AG04450 (cell line): ENCODE data around the gene TCTA. TPM values are rescaled to one million over a fixed set of nuclear protein-coding genes. Genes with fewer than 3 reads are reported as not detected.

Source experiments
- CTCF ChIA-PET: fragments of 300-600, 350-600 bp; formaldehyde crosslinking; extraction: SDS; loops from one replicate; lab custom pipeline; 2022; ENCODE audit warnings: antibody characterized with exemption, inconsistent platforms; lab: Charles Lee
- POLR2A ChIA-PET: fragments of 350-600 bp; formaldehyde crosslinking; extraction: SDS; loops from one replicate; lab custom pipeline; 2021; ENCODE audit warnings: antibody characterized with exemption, inconsistent platforms; lab: Yijun Ruan, JAX
- DNase-seq: peaks from one replicate; pipeline ENCODE4 v3.0.0-alpha.2; 2011; ENCODE audit warnings: low read depth, low spot score
- H3K27ac ChIP-seq: one replicate; pipeline ENCODE4 v1.5.1; 2012; ENCODE audit warnings: low read depth, low read length, control low read depth
- H3K27me3 ChIP-seq: one replicate; pipeline ENCODE4 v1.6.0; 2012; ENCODE audit warnings: low read length; ENCODE audit not compliant: control insufficient read depth, insufficient read depth
- H3K4me3 ChIP-seq: 2 replicates; pipeline ENCODE4 v1.5.1; 2011; ENCODE audit warnings: mild to moderate bottlenecking, low read depth, low read length, control low read depth
- H3K9me3 ChIP-seq: 2 replicates; pipeline ENCODE4 v1.5.1; 2012; ENCODE audit warnings: low read length; ENCODE audit not compliant: control insufficient read depth, insufficient read depth
- polyA plus RNA-seq: library from polyadenylated mRNA; depleted of rRNA; stranded (reverse); fragments of >200 nt; gene quantifications from 2 replicates; pipeline ENCODE4 v1.2.3, GENCODE V29; 2011
- TF ChIP-seq, protein P1 (sequence below): IDR thresholded peaks from 2 replicates; pipeline ENCODE4 v1.5.1; 2011; ENCODE audit warnings: low read depth, low read length, control low read depth, inconsistent platforms

The TCTA gene
- polyA plus RNA-seq, 1 experiment = 30.4 TPM

- H3K27me3 ChIP-seq = no peaks in the 10 kb centered on the region
- H3K27ac ChIP-seq = no peak overlapping the region
- ChIA-PET POLR2A (interaction anchor here (0.6 to 1.4 kb wide), 11 partner anchors 9 to 1173 kb away, joined by 3 to 6 read pairs (median 4); partner anchors contain the start of genes DAG1, RHOA and TCTA), CTCF (interaction anchor here (0.7 to 1.2 kb wide), 3 partner anchors 35 to 351 kb away, joined by 3 to 6 read pairs (median 3); partner anchors contain the start of gene USP4)
- peak overlapping the region; percentile 77 for H3K4me3 ChIP-seq
- H3K9me3 ChIP-seq = no peaks in the 10 kb centered on the region
- TF ChIP-seq, protein P1, sequence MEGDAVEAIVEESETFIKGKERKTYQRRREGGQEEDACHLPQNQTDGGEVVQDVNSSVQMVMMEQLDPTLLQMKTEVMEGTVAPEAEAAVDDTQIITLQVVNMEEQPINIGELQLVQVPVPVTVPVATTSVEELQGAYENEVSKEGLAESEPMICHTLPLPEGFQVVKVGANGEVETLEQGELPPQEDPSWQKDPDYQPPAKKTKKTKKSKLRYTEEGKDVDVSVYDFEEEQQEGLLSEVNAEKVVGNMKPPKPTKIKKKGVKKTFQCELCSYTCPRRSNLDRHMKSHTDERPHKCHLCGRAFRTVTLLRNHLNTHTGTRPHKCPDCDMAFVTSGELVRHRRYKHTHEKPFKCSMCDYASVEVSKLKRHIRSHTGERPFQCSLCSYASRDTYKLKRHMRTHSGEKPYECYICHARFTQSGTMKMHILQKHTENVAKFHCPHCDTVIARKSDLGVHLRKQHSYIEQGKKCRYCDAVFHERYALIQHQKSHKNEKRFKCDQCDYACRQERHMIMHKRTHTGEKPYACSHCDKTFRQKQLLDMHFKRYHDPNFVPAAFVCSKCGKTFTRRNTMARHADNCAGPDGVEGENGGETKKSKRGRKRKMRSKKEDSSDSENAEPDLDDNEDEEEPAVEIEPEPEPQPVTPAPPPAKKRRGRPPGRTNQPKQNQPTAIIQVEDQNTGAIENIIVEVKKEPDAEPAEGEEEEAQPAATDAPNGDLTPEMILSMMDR = no peak
- no peak for DNase-seq
Measured at GRCh38 chr3:49428752-49429080, 16.5 kb downstream of the TCTA start.

DNA sequence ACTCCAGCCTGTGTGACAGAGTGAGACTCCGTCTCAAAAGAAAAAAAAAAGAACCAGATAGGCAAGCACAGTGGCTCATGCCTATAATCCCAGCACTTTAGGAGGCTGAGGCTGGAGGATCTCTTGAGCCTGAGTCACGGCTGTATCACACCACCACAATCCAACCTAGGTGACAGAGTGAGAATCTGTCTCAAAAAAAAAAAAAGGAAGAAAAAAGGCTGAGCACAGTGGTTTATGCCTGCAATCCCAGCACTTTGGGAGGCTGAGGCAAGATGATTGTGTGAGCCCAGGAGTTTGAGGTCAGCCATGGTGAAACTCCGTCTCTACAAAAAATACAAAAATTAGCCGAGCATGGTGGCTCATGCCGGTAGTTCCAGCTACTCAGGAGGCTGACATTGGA is 22.5 kb downstream of the TCTA start:
- ChIA-PET POLR2A (no interaction called here), CTCF (no interaction called here)
- Histone ChIP-seq H3K27ac (no peak overlapping the region), H3K4me3 (no peak overlapping the region), H3K27me3 (no peaks in the 10 kb centered on the region), H3K9me3 (no peaks in the 10 kb centered on the region)
- DNase-seq = no peak
- TF ChIP-seq, protein P1 = no peak

DNA sequence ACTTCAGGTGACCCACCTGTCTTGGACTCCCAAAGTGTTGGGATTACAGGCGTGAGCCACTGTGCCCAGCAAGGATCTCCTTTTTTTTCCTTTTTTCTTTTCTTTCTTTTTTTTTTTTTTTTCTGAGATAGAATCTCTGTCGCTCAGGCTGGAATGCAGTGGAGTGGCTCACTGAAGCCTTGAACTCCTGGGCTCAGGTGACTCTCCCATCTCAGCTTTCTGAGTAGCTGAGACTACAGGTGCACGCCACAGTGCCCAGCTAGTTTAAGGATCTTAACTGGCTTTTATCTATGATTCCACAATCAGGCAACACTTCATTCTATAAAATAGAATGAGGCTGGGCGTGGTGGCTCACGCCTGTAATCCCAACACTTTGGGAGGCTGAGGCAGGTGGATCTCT is 33.2 kb downstream of the TCTA start:
- H3K4me3 ChIP-seq = no peak overlapping the region
- H3K27me3 ChIP-seq = no peaks in the 10 kb centered on the region
- CTCF ChIA-PET = no interaction called here

GRCh38 chr3:49453621-49454020 is 41.4 kb downstream of the TCTA start:
- Histone ChIP-seq H3K27ac (no peak overlapping the region), H3K9me3 (no peaks in the 10 kb centered on the region), H3K4me3 (no peak overlapping the region), H3K27me3 (no peaks in the 10 kb centered on the region)
- no peak for DNase-seq
- ChIA-PET CTCF (interaction anchor here (1.6 kb wide), 1 partner anchor 114 kb away, joined by 3 read pairs; the partner anchor contains the start of gene USP4), POLR2A (no interaction called here)
- TF ChIP-seq, protein P1 = no peak

More for the DNA sequence above, 33.2 kb downstream of the TCTA start:
- DNase-seq = no peak
- POLR2A ChIA-PET = interaction anchor here (0.7 kb wide), 1 partner anchor 352 kb away, joined by 4 read pairs; the partner anchor contains the start of gene QRICH1
- TF ChIP-seq, protein P1 = no peak
- no peak overlapping the region for H3K27ac ChIP-seq
- no peaks in the 10 kb centered on the region for H3K9me3 ChIP-seq

DNA sequence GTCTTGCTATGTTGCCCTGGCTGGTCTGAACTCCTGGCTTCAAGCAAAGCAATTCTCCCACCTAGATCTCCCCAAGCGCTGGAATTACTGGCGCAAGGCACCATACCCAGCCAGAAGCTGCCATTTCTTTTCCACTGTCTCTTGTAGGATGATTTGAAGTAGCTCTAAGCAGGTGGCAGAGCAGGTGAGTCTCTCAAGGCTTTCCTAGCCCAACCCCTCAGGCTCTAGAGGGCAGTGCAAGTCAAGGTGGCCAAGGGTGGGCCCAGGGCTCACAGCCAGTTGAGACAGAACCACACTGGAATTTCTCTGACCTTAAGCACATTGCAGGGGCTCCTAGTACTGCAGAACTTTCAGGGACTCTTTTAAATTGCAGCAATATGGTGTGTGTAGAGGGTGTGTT is 42.2 kb downstream of the TCTA start:
- TF ChIP-seq, protein P1 = no peak
- POLR2A ChIA-PET = no interaction called here
- Histone ChIP-seq H3K9me3 (no peaks in the 10 kb centered on the region), H3K4me3 (no peak overlapping the region), H3K27me3 (no peaks in the 10 kb centered on the region), H3K27ac (no peak overlapping the region)
- no peak for DNase-seq
- CTCF ChIA-PET = interaction anchor here (0.6 to 1.6 kb wide), 3 partner anchors 112 to 249 kb away, joined by 3 read pairs; partner anchors contain the start of gene USP4
